Measurements from ENCODE around the gene ARHGAP21.

ARHGAP21 gene

DNA sequence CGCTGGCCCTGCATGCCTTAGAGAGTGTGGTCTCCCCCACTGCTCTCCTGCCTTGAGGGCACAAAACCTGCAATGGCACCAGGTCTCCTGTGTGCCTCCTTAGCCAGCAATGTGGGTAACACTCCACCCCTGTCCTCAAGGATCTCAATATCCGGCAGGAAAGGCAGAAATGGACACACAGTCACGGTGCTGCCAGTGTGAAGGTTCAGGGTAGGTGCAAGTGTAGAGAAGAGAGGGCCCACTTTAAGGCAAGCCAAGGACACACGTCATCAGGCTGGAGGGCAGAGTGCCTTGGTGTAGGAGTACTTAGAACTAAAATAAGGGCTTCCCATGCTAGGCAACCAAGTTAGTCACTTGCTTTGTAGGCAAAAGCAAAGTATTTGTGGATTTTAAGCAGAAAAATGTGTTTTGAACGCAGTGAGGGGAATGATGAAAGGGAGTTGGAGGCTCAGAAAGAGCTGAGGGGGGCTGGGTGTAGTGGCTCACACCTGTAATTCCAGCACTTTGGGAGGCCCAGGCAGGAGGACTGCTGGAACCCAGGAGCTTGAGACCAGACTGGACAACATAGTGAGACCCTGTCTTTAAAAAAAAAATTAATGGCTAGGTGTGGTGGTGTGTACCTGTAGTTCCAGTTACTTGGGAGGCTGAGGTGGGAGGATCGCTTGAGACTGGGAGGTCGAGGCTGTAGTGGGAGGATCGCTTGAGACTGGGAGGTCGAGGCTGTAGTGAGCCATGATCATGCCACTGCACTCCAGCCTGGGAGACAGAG lies 152.8 kb downstream of the ARHGAP21 start:
- no peak for DNase-seq

DNA sequence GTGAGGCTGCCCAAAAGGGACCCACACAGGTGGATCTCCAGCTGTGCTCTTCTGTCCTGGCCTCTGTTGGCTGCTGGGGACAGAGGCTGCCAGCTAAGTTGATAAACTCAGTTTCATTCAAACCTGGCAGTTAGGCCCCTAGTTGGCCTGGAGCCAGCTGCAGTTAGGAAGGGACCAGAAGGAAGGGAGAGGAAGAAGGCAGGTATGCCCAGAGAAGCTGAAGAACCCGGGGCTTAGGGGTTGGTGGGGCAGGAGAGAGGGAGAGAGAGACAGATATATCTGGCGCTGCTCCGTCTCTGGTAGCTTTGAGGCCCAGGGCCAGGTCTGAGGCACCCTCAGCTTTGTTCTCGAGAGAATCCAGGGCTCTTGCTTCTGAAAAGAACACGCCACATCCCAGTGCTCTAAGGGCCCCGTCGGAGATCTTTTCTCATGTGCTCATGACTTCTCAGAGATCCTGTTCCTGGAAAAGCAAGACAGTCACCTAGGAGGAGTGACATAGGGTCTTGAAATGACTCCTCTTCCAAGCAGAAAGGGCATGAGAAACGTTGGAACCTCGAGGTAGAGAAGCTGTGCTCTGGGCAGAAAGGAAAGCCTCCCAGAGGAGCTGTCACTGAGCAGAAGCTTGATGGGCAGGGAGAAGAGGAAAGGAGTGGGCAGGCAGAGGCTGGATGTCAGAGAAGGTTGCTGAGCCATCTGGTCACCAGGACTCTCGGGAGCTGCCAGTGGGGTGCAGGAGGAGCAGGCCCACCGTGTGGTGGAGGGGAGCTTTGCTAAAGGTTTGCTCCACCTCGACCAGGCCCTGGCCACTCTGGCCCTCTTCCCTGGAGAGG lies 153.6 kb downstream of the ARHGAP21 start:
- DNase-seq = no peak

DNA sequence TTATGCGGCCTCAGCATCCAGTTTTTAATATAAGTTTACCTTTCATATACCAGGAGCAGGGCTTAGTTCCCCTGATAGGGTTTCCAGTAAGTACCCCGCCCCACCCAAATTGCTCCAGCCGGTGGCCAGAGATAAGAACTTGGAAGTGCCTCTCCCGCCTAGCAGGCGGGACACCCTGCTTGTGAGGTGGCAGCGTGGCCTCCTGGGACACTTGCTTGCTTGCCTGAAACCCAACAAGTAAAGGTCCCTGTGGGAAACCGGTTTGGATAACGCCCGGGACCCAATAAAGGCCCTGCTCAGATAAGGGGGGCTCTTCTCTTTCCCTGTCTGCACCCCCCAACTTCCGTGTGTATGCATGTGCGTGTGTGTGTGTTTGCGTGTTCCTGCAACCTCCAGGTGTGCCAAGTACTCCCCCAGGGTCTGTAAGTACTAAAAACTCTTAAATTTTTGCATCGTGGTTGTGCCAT lies 154.3 kb downstream of the ARHGAP21 start:
- no peak for DNase-seq

DNA sequence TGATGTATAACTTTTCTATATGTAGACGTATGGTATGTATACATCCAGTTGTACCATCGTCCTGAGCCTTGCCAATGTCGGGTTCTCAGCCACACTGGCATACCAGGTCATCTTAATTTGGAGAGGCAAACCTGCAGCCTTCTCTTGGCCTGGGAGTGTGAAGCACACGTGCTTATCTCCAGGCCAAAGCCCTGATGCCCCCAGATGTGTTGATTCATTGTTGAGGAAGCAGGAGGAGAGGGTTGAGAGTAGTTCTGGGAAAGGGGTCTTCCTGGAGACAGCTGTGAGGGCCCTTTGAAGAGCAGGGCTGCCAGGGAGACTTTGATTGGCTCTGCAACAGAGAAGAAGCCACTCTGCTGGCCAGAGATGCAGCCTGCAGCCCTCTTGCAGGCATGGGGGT lies 155.6 kb downstream of the ARHGAP21 start:
- no peak for DNase-seq

DNA sequence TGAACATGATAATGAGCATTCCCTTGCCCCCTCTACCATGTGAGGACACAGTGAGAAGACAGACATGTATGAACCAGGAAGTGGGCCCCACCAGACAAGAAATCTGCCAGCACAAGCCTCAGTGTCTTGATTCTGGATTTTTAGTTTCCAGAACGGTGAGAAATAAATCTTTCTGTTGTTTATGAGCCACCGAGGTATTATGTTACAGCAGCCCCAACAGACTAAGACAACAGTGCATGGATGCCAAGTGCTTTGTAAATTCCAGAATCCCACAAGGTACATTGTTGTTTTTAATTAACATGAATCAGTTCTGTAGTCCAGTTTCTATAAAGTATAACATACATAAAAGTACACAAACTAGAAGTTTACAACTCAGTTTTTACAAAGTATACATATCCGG lies 162.2 kb downstream of the ARHGAP21 start:
- no peak for DNase-seq

DNA sequence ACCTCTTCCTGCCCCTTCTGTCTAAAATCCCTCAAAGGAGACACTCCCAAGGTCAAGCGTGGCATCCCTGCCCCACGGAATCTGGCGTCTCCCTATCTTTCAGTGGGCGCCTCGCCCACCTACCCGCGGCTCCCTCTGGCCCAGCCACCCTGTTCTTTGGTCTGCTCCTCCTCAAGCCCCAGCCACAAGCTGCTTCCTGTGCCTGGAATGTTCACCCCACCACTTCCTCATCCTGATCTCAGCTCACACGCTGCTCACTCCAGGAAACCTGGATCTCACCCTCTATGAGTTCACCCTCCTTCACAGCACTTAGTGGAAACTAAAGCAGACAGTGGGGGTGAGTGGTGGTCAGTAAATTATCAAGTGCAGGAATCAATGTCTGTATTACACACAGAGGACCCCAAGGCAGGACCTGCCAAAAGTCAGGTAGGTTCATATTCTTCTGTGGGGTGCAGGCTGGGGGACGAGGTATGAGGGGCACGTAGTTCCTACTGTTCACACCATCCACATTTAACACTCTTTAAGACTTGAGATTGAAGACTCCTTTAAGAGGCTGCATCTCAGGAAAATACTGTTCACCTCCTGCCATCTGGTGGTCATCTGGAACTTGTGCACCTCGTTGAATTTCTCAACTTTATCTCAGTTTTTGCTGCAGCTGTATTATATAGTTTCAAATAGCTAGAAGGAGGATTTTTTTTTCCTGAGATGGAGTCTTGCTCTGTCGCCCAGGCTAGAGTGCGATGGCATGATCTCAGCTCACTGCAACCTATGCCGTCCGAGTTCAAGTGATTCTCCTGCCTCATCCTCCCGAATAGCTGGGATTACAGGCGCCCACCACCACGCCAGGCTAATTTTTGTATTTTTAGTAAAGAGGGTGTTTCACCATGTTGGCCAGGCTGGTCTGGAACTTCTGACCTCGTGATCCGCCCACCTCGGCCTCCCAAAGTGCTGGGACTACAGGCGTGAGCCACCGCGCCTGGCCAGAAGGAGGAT lies 166.6 kb downstream of the ARHGAP21 start:
- DNase-seq = no peak

DNA sequence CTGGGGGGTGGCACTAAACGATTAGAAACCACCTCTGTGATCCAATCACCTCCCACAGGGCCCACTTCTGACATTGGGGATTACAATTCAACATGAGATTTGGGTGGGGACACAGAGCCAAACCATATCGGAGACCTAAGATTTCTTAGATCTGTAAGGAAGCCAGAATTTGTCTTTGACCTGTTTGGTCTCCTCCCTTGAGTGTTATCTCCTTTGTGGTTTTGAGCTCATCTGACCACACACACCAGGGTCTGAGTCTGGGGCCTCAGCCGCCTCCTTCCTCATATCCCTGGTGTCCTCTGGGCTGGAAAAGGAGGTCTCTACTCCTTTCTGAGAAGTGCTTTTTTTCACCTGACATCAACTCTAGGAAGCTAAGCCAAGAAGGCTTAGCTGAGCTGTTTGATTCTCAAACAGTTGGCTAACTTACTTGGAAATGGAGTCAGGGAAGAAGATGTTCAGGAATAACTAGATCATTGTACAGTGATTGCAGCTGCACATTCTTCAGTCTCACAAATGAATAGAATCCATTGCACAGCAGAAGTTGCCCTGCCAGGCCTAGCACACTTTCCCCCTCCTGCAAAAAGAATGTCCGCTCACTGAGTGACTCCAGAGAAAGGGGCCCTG lies 167.4 kb downstream of the ARHGAP21 start:
- DNase-seq = no peak

DNA sequence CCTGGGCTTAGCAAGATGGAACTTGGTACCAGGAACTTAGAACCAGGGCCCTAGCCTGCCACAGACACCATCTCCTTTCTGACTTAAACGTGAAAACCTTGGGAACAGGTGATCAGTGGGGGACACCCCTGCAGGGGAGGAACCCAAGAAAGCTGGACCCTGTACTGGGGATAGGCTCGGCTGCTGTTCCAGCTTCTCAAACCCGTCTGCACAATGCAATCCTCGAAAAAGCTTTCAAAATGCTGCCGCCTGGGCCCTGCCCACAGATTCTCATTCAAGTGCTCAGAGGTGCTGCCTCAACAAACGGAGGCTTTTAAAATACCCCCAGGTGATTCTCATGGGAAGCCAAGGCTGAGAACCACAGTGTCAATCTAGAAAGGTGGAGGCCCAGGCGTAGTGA lies 169.7 kb downstream of the ARHGAP21 start:
- no peak for DNase-seq

DNA sequence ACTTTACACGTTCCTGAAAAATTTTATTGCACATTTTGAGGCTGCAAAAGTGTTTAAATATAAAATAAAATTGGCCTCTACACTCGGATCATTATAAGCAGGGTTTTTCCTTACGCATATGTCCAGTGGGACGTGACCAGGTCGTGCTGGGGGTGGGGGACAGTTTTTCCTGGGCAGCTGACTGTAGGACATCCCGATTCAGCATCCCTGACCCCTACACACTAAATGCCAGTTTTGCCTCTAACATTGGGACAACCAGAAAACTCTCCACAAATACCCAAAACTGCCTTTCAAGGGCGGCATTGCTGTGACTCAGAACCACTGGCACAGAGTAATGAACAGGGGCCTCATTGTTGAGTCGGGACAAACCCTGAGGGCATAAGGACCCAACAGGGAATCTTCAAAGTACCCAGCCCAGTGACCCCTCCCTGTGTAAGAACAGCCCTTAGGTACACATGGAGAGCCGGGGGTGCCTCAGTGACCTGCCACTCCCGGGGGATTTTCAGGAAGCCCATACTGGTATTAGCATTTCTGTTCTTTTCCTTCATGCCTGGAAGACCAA lies 170.6 kb downstream of the ARHGAP21 start:
- no peak for DNase-seq

DNA sequence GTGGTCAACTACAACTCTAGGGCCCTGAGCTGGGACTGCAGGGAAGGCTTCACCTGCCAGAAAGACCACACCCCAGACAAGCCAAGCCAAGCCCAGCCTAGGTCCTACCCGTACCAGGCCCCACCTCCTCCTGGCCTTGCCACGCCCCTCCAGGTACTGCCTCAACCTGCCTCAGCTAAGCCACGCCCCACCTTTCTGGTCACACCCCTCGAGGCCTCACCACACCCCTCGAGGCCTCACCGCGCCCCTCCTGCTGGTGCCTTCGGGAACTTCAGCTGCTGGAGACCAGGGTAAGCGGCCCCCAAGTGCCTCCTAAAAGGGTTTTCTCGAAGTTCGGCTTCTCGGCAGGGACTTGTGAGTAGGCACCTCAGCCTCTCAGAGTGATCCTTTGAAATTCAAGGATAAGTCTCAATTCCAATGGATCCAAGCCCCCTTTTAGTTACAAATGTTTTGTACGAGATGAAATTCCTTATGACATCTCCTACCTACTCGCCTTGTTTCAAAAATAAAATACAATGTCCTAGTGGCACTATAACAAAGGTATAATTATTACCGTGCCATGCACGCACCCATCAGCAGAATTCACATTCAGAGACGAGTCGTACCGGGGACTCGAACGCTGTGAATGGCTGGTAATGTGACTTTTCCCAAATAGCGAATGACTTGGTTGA lies 171.2 kb downstream of the ARHGAP21 start:
- DNase-seq = no peak

DNA sequence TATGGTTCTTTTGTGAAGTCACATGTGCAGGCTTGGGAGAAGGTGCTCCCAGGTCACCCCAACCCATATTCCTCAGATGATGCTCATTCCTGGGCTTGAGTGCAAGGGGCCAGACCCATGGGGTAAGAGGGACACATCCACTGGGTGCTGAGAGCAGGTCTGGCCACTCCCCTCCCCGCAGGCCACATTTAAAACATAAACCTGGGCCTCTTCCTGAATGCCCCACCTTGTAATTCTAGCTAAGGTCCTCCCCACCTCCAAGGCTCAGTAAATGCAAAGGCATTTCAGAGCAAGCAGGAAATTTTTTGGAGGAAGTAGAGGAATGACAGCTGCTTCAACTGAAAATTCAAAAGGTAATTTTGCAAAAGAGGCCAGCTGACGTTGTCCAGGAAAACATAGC lies 172.5 kb downstream of the ARHGAP21 start:
- DNase-seq = no peak

DNA sequence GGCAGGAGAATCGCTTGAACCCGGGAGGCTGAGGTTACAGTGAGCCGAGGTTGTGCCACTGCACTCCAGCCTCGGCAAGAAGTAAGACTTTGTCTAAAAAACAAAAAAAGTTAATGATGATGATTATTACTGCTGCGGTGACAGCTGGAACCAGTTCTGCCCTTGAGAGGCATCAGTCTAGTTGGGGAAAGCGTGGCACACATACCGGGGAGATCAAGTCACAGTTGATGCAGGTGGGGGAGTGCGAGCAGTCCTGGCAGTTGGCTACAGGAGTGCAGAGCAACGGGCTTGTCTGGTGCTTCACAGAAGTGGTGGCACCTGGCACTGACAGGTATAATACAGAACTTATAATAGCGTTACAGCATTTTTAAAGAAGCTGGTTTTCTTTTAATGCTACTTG lies 173.0 kb downstream of the ARHGAP21 start:
- no peak for DNase-seq

DNA sequence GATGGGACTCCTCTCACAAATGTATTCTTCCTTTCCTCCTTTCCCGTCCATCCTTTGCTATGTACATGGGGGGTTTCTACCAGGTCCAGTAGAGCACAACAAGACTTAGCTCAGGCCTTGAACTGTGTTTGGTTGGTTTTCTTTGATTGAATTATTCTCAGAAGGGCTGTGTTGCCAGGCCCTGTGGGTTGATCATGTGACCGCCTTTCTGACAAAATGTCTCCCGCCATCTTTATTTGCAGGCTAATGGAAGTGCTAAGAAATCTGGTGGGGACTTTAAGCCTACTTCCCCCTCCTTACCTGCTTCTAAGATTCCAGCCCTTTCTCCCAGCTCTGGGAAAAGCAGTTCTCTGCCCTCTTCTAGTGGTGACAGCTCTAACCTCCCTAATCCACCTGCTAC lies 178.1 kb downstream of the ARHGAP21 start:
- no peak for DNase-seq

DNA sequence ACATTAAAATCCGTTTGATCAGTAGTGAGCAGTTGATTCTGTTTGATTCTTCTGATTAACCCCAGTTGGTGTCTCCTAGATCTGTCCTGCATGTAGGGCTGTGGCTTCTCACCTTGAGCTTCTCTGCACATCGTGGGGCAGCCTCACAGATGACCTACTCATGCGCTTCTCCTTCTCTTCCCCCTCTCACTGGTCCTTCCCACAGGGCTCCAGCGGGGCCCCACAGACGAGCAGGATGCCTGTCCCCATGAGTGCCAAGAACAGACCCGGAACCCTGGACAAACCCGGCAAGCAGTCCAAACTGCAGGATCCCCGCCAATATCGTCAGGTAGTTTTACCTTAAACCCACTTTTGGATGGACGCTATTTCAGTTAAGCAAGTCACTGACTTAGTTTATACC lies 178.9 kb downstream of the ARHGAP21 start:
- DNase-seq = no peak

DNA sequence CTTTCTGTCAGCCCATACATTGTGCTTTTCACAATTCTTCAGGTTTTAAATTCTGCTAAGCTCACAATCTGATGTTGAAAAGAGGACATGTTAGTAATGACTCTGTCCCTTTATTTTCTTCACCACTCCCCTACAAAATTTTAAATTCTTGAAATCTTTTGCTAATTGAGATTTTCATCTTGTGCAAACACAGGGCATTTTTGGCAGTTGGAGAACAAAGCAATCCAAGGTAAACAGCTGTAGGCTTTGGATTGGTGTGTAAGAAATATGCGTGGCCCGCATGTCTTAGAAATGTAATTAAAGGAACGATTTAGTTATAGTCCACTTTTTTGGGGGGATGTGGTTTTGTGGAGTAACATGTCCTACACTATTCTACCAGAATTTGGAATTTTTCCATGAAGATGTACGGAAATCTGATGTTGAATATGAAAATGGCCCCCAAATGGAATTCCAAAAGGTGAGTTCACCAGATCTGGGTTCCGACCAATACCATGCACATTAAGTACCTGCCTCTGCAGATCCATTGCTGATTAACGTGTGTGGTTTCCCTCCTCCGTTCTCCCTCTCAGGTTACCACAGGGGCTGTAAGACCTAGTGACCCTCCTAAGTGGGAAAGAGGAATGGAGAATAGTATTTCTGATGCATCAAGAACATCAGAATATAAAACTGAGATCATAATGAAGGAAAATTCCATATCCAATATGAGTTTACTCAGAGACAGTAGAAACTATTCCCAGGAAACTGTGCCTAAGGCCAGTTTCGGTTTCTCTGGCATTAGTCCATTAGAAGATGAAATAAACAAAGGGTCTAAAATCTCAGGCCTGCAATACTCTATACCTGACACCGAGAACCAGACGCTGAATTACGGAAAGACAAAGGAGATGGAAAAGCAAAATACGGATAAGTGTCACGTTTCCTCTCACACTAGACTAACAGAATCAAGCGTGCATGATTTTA lies 181.1 kb downstream of the ARHGAP21 start:
- no peak for DNase-seq

DNA sequence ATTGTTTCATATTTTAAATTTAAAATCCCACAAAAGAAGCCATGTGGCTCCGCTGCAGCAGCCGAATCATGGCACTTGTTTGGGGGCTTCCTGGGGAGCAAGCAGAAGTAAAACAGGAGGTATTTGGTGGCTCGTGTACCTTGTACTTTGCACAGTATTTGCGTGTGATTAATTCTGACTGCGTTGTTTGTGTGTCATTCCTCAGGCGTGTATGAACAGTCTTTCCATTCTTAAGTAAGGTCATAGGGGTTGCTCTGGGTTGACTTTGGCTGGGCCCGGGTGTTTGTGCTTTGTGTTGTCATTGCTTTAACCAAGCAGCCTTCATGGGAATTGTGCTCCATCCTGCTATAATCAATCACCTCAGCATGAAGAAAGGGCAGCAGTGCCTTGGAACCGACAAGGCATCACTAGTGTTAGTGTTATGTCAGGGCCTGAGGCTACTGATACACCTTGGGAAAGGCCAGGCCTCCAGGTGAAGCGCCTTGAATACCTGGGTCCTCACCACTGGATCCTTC lies 182.4 kb downstream of the ARHGAP21 start:
- no peak for DNase-seq

DNA sequence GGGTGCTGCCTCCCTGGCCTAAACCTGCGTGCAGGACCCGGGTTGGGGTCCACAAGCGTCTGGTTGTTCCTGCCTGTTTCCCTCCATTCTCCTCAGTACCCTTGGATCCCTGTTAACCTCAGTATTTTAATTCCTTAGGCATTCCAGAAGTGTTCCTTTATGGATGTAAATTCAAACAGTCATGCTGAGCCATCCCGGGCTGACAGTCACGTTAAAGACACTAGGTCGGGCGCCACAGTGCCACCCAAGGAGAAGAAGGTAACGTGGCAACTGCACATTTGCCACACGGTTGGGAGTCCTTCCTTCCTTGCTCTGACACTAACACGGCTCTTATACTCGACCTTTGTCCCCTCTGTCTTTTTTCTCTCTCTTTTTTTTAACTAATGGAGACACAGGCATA lies 187.1 kb downstream of the ARHGAP21 start:
- no peak for DNase-seq

DNA sequence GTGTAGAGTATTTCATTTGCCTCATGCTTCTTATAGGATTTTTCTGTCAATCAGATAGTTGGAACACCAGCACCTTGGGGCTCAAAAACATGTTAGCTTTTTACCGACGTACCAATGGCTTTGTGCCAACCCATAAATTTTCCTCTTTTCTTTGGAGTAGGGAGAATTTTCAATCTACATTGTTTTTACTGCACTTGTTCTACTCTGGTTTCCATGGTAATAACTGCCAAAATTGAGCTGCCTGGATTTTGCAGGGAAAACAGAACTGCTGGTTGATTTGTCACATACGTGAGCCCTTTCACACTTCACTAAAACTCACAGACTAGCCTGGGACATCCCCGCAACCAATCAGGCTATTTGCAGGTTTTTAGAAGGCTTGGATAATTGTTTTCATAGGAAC lies 189.7 kb downstream of the ARHGAP21 start:
- DNase-seq = no peak

Data from NCI-H1930 (cell line).